Osteoblast (primary cell): Measurements from ENCODE around the gene DMBT1. TPM values are rescaled to one million over a fixed set of nuclear protein-coding genes. Genes with fewer than 3 reads are reported as not detected.

Source experiments
- DNase-seq: peaks from one replicate; pipeline ENCODE4 v3.0.0; 2011; ENCODE audit warnings: low spot score, mixed read lengths; ENCODE audit not compliant: insufficient read length; ENCODE audit errors: missing footprints
- H2AFZ ChIP-seq: 2 replicates; pipeline ENCODE4 v1.6.0; 2011; ENCODE audit warnings: mild to moderate bottlenecking, low read length
- H3K27ac ChIP-seq: 2 replicates; pipeline ENCODE4 v1.5.1; 2011; ENCODE audit warnings: mild to moderate bottlenecking, low read depth, low read length, moderate library complexity
- H3K27me3 ChIP-seq: 2 replicates; pipeline ENCODE4 v1.6.0; 2012; ENCODE audit warnings: mild to moderate bottlenecking, control low read depth, inconsistent platforms, low read length, moderate library complexity; ENCODE audit not compliant: insufficient read depth
- H3K36me3 ChIP-seq: 2 replicates; pipeline ENCODE4 v1.5.1; 2011; ENCODE audit warnings: mild to moderate bottlenecking, low read length, control low read depth, moderate library complexity; ENCODE audit not compliant: insufficient read depth
- H3K4me1 ChIP-seq: 2 replicates; pipeline ENCODE4 v1.5.1; 2011; ENCODE audit warnings: mild to moderate bottlenecking, low read length, control low read depth, moderate library complexity; ENCODE audit not compliant: insufficient read depth
- H3K4me2 ChIP-seq: 2 replicates; pipeline ENCODE4 v1.6.0; 2011; ENCODE audit warnings: mild to moderate bottlenecking, low read length; ENCODE audit not compliant: insufficient read depth
- H3K4me3 ChIP-seq: fragments of 200-600 bp; sonication (generic); 3 replicates; pipeline ENCODE4 v1.5.1; 2012; ENCODE audit warnings: mild to moderate bottlenecking, low read length, inconsistent platforms; ENCODE audit not compliant: insufficient read depth
- H3K79me2 ChIP-seq: 2 replicates; pipeline ENCODE4 v1.6.0; 2012; ENCODE audit warnings: mild to moderate bottlenecking, low read length, control low read depth, inconsistent platforms; ENCODE audit not compliant: insufficient read depth
- H3K9me3 ChIP-seq: 2 replicates; pipeline ENCODE4 v1.5.1; 2011; ENCODE audit warnings: low read depth, low read length, control low read depth
- H4K20me1 ChIP-seq: 2 replicates; pipeline ENCODE4 v1.6.0; 2012; ENCODE audit warnings: mild to moderate bottlenecking, low read length, control low read depth; ENCODE audit not compliant: insufficient read depth
- total RNA-seq: library from RNA; depleted of rRNA; stranded (reverse); fragments of >200 nt; gene quantifications from 2 replicates; pipeline ENCODE4 v1.2.3, GENCODE V29; 2012
- TF ChIP-seq, protein P1 (sequence below): IDR thresholded peaks from 2 replicates; pipeline ENCODE4 v1.5.1; 2011; ENCODE audit warnings: mild to moderate bottlenecking, low read depth, low read length, moderate library complexity; ENCODE audit errors: extremely low read depth

Gene DMBT1
- total RNA-seq, 1 donor, result under 0.01 TPM

- no peaks in the 10 kb centered on the region for H4K20me1 ChIP-seq
- H3K4me3 ChIP-seq, result no peak overlapping the region
- H3K4me1 ChIP-seq, result no peaks in the 10 kb centered on the region
- no peaks in the 10 kb centered on the region for H3K79me2 ChIP-seq
- H3K36me3 ChIP-seq, result no peaks in the 10 kb centered on the region
- DNase-seq, result no peak
- H3K4me2 ChIP-seq, result no peak overlapping the region
- H3K27ac ChIP-seq, result no peak overlapping the region
- no peak overlapping the region for H2AFZ ChIP-seq
- peaks cover 5% of the 10 kb centered on the region for H3K27me3 ChIP-seq
- H3K9me3 ChIP-seq, result no peaks in the 10 kb centered on the region
- TF ChIP-seq, protein P1, sequence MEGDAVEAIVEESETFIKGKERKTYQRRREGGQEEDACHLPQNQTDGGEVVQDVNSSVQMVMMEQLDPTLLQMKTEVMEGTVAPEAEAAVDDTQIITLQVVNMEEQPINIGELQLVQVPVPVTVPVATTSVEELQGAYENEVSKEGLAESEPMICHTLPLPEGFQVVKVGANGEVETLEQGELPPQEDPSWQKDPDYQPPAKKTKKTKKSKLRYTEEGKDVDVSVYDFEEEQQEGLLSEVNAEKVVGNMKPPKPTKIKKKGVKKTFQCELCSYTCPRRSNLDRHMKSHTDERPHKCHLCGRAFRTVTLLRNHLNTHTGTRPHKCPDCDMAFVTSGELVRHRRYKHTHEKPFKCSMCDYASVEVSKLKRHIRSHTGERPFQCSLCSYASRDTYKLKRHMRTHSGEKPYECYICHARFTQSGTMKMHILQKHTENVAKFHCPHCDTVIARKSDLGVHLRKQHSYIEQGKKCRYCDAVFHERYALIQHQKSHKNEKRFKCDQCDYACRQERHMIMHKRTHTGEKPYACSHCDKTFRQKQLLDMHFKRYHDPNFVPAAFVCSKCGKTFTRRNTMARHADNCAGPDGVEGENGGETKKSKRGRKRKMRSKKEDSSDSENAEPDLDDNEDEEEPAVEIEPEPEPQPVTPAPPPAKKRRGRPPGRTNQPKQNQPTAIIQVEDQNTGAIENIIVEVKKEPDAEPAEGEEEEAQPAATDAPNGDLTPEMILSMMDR, result no peak
These were observed 64.0 kb downstream of the DMBT1 start for GRCh38 chr10:122624546-122624945.

DNA sequence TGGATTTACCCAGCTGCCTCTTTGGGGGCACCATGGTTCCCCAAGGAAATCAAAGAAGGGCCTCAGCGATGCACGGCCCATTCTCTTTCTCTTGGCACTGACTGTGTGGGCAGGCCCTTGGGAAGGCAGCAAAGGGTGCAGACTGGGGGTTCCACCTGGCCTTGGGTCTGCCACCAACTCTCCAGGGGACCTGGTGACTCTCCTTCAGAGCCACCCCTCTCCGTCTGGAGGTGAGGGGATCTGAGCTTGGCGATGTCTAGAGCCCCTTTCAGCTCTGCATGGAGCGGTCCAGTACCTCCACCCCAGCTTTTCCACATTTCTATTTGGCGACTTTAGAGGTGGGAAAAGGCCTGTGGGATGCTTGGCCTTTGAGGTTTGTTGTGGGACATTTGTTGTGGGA lies 70.0 kb downstream of the DMBT1 start:
- no peaks in the 10 kb centered on the region for H4K20me1 ChIP-seq

GRCh38 chr10:122632031-122632430 lies 71.5 kb downstream of the DMBT1 start:
- DNase-seq, result no peak
- Histone ChIP-seq H3K4me1 (no peaks in the 10 kb centered on the region), H3K27me3 (no peaks in the 10 kb centered on the region), H2AFZ (no peak overlapping the region), H3K79me2 (no peaks in the 10 kb centered on the region), H4K20me1 (no peaks in the 10 kb centered on the region), H3K9me3 (no peaks in the 10 kb centered on the region), H3K27ac (no peak overlapping the region), H3K4me3 (no peak overlapping the region), H3K4me2 (no peak overlapping the region), H3K36me3 (no peaks in the 10 kb centered on the region)
- TF ChIP-seq, protein P1, result no peak

More for the DNA sequence above, 70.0 kb downstream of the DMBT1 start:
- no peaks in the 10 kb centered on the region for H3K9me3 ChIP-seq
- H3K36me3 ChIP-seq, result no peaks in the 10 kb centered on the region
- no peaks in the 10 kb centered on the region for H3K4me1 ChIP-seq
- no peaks in the 10 kb centered on the region for H3K79me2 ChIP-seq
- DNase-seq, result no peak
- no peak overlapping the region for H3K27ac ChIP-seq
- no peak overlapping the region for H3K4me3 ChIP-seq
- no peak overlapping the region for H2AFZ ChIP-seq
- H3K27me3 ChIP-seq, result no peaks in the 10 kb centered on the region
- TF ChIP-seq, protein P1, result no peak
- no peak overlapping the region for H3K4me2 ChIP-seq

GRCh38 chr10:122632576-122632975 lies 72.0 kb downstream of the DMBT1 start:
- H4K20me1 ChIP-seq, result no peaks in the 10 kb centered on the region
- TF ChIP-seq, protein P1, result no peak
- H3K27ac ChIP-seq, result no peak overlapping the region
- no peaks in the 10 kb centered on the region for H3K9me3 ChIP-seq
- H3K4me1 ChIP-seq, result no peaks in the 10 kb centered on the region
- DNase-seq, result peak; percentile 62
- H3K27me3 ChIP-seq, result no peaks in the 10 kb centered on the region
- no peaks in the 10 kb centered on the region for H3K79me2 ChIP-seq
- H3K36me3 ChIP-seq, result no peaks in the 10 kb centered on the region
- no peak overlapping the region for H2AFZ ChIP-seq
- no peak overlapping the region for H3K4me2 ChIP-seq
- H3K4me3 ChIP-seq, result no peak overlapping the region
